K562 (cell line): Measurements from ENCODE around the gene CD274. TPM values are rescaled to one million over a fixed set of nuclear protein-coding genes. Genes with fewer than 3 reads are reported as not detected.

Experiments
- ATF3 ChIP-seq, 2 experiments: fragments of 450-650 bp in 1 of 2; sonication (generic) in 1 of 2; formaldehyde crosslinking in 1 of 2; IDR thresholded peaks in 1 of 2; conservative IDR thresholded peaks in 1 of 2; 2 replicates each; pipeline versions ENCODE4 v1.6.1 to v1.8.1; 2016 to 2023; ENCODE audit warnings: mild to moderate bottlenecking in 2 of 2, moderate library complexity in 2 of 2, inconsistent platforms in 1 of 2, missing genetic modification reagents in 1 of 2
- ATF6 ChIP-seq: sonication (generic); formaldehyde crosslinking; IDR thresholded peaks from 2 replicates; pipeline ENCODE4 v1.4.0; 2020; ENCODE audit warnings: mild to moderate bottlenecking, missing genetic modification reagents
- CEBPG ChIP-seq, 3 experiments: fragments of 200-800 bp in 1 of 3; sonication (Bioruptor generic) in 1 of 3; sonication (generic) in 1 of 3; formaldehyde crosslinking in 1 of 3; IDR thresholded peaks in 2 of 3; conservative IDR thresholded peaks in 1 of 3; 2 replicates each; pipeline versions ENCODE4 v1.6.1 to v1.8.0; 2016 to 2022; ENCODE audit warnings: missing compliant biosample characterization in 2 of 3, missing genetic modification characterization in 2 of 3, mild to moderate bottlenecking in 1 of 3, missing genetic modification reagents in 1 of 3
- DMBX1 ChIP-seq: fragments of 250-450 bp; sonication (Bioruptor Pico); IDR thresholded peaks from 2 replicates; pipeline ENCODE4 v1.8.0; 2022; ENCODE audit warnings: inconsistent platforms, mild to moderate bottlenecking, moderate library complexity, borderline replicate concordance
- ELF2 ChIP-seq: fragments of 250-450 bp; sonication (Bioruptor Pico); IDR thresholded peaks from 2 replicates; pipeline ENCODE4 v1.5.0; 2021; ENCODE audit warnings: mild to moderate bottlenecking
- GATA2 ChIP-seq: sonication (generic); formaldehyde crosslinking; IDR thresholded peaks from 2 replicates; pipeline ENCODE4 v1.4.0; 2020; ENCODE audit warnings: mild to moderate bottlenecking, missing genetic modification reagents
- HNRNPK ChIP-seq: fragments of 200-400 bp; formaldehyde crosslinking; IDR thresholded peaks from one replicate; pipeline ENCODE4 v1.6.1; 2018; ENCODE audit warnings: mild to moderate bottlenecking, low read depth, low read length; ENCODE audit not compliant: poor library complexity, severe bottlenecking
- TSHZ1 ChIP-seq: fragments of 250-450 bp; sonication (Bioruptor Pico); IDR thresholded peaks from 2 replicates; pipeline ENCODE4 v1.4.0; 2020; ENCODE audit warnings: mild to moderate bottlenecking, moderate library complexity
- UBTF ChIP-seq, 2 experiments: IDR thresholded peaks; 2 replicates each; pipeline ENCODE4 v1.6.1; 2012; ENCODE audit warnings: improper control_type of control experiment in 2 of 2, low read depth in 2 of 2, low read length in 2 of 2, borderline replicate concordance in 1 of 2
- ZBTB8A ChIP-seq: fragments of 450-650 bp; IDR thresholded peaks from 2 replicates; pipeline ENCODE4 v1.6.1; 2018; ENCODE audit warnings: mild to moderate bottlenecking, moderate library complexity; ENCODE audit not compliant: partially characterized antibody
- ZFX ChIP-seq: sonication (generic); formaldehyde crosslinking; IDR thresholded peaks from 2 replicates; pipeline ENCODE4 v1.8.0; 2022; ENCODE audit warnings: mild to moderate bottlenecking, missing genetic modification reagents, moderate library complexity
- ZNF583 ChIP-seq: fragments of 250-450 bp; sonication (Bioruptor Pico); IDR thresholded peaks from 2 replicates; pipeline ENCODE4 v1.4.0; 2020
- ZNF584 ChIP-seq: fragments of 200-800 bp; sonication (Bioruptor generic); IDR thresholded peaks from 2 replicates; pipeline ENCODE4 v1.6.1; 2016; ENCODE audit warnings: low read depth, mild to moderate bottlenecking, missing genetic modification characterization, missing compliant biosample characterization
- ZNF699 ChIP-seq: fragments of 250-450 bp; sonication (Bioruptor Pico); IDR thresholded peaks from 2 replicates; pipeline ENCODE4 v1.8.0; 2021; ENCODE audit warnings: mild to moderate bottlenecking, moderate library complexity; ENCODE audit not compliant: insufficient replicate concordance
- polyA plus RNA-seq, 8 experiments: library from polyadenylated mRNA; depleted of rRNA in 4 of 8; stranded (reverse) in 5 of 8; unstranded in 3 of 8; fragments of >200 nt; fragmentation: Nextera tagmentation in 2 of 8; fragmentation: Illumina TruSeq in 1 of 8; extraction: Ambion mirVana in 2 of 8; extraction: Trizol in 1 of 8; gene quantifications; 2 replicates each; pipeline versions ENCODE4 v1.2.1 to v1.2.3, GENCODE V29; 2011 to 2014; ENCODE audit warnings: inconsistent platforms in 1 of 8, missing spikeins in 1 of 8
- total RNA-seq, 7 experiments: library from RNA; depleted of rRNA in 6 of 7; stranded (reverse); fragments of >200 nt in 6 of 7; fragmentation: Illumina TruSeq in 2 of 7; extraction: Trizol in 2 of 7; gene quantifications; 2 replicates each; pipeline versions ENCODE4 v1.2.1 to v1.2.3, GENCODE V29; 2011 to 2021; ENCODE audit warnings: low replicate concordance in 1 of 7
- TF ChIP-seq, protein P1 (sequence below): fragments of 250-450 bp; sonication (Bioruptor Pico); IDR thresholded peaks from 2 replicates; pipeline ENCODE4 v1.8.0; 2022; ENCODE audit warnings: moderate library complexity, mild to moderate bottlenecking, inconsistent platforms

The CD274 gene
- total and polyA plus RNA-seq, 9 of the 15 experiments (the other 6 are each of a cell fraction or from before 2014, with no cell fraction given), result 0.07 to 0.51 (median 0.30) TPM; not detected in 1

DNA sequence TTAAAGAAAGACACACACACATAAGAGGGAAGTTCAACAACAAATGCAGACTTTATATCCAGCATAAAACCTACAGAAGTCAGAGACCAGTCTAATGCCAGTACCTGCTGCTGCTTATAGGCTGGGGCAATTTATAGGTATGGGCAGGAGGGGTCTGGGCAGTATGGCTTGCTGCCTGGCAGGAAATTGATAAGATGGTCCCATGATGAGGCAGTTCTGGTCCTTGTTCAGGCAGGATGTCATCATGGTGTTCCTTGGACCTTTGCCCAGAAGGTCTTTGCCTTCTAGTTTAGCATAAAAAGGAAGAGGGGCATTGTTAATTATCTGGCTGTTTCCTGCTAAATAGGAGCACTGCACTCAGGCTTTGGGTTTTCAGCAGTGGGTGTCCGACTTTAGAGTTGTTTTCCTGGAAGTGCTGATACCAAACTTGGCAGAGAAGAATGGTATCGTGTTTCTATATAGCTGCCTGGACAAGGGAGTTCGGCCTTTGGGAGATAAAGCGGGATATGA is 49.6 kb downstream of the CD274 start (continued):
- TF ChIP-seq HNRNPK (no peak), ZFX (CRISPR knock-in tag) (no peak), ZBTB8A (no peak), TSHZ1 (no peak), ELF2 (CRISPR knock-in tag) (no peak), CEBPG (CRISPR knock-in tag; IDR thresholded peaks at IDR 0.05) (no peak), CEBPG (tag; conservative IDR thresholded peaks at IDR 0.05 in 1 of 2, IDR thresholded peaks at IDR 0.05 in 1 of 2) (no peak), ZNF584 (no peak; the same call in 1 of the 2 replicates), ZNF583 (CRISPR knock-in tag) (no peak), DMBX1 (CRISPR knock-in tag) (peak; percentile 50; the same call in 1 of the 2 replicates), ATF6 (CRISPR knock-in tag) (no peak), UBTF (IDR thresholded peaks at IDR 0.05; ENCODE audit: borderline replicate concordance in 1 of 2, low read depth in 2 of 2, low read length in 2 of 2) (no peak), ZNF699 (CRISPR knock-in tag) (no peak), ATF3 (IDR thresholded peaks at IDR 0.05) (peak; percentile 52; the same call in 1 of the 2 replicates), ATF3 (CRISPR knock-in tag; conservative IDR thresholded peaks at IDR 0.05) (no peak), GATA2 (CRISPR knock-in tag) (no peak)
- TF ChIP-seq, protein P1, sequence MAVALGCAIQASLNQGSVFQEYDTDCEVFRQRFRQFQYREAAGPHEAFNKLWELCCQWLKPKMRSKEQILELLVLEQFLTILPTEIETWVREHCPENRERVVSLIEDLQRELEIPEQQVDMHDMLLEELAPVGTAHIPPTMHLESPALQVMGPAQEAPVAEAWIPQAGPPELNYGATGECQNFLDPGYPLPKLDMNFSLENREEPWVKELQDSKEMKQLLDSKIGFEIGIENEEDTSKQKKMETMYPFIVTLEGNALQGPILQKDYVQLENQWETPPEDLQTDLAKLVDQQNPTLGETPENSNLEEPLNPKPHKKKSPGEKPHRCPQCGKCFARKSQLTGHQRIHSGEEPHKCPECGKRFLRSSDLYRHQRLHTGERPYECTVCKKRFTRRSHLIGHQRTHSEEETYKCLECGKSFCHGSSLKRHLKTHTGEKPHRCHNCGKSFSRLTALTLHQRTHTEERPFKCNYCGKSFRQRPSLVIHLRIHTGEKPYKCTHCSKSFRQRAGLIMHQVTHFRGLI, result no peak
